CD4-positive, alpha-beta T cell (primary cell): ENCODE measurements around the gene FAM227B. TPM values are rescaled to one million over a fixed set of nuclear protein-coding genes. Genes with fewer than 3 reads are reported as not detected.

Source experiments
- ATAC-seq: fragments of 200-7000 bp; cut with Tn5 transposase; one replicate; pipeline ENCODE4 v1.10.0; 2022; ENCODE audit warnings: mild to moderate bottlenecking; ENCODE audit not compliant: poor library complexity
- CTCF ChIA-PET: fragments of 350-600 bp; sonication (Branson Sonifier 250); formaldehyde crosslinking; loops from one replicate; lab custom pipeline; 2021; ENCODE audit warnings: antibody characterized with exemption, inconsistent platforms; lab: Charles Lee
- POLR2A ChIA-PET: fragments of 350-600 bp; sonication (Branson Sonifier 250); formaldehyde crosslinking; loops from one replicate; lab custom pipeline; 2021; ENCODE audit warnings: antibody characterized with exemption, inconsistent platforms; lab: Charles Lee
- DNase-seq, 14 experiments: peaks; one replicate each; pipeline ENCODE4 v3.0.0-alpha.2; 2013 to 2020; ENCODE audit warnings: mixed read lengths in 2 of 14
- H3K27ac ChIP-seq, 2 donors: one replicate each; pipeline versions ENCODE4 v1.5.1 to v1.7.0; 2013; ENCODE audit warnings: low read length in 2 of 2, low read depth in 1 of 2, mild to moderate bottlenecking in 1 of 2
- H3K27me3 ChIP-seq, 2 experiments: 1 replicate in 1 of 2; 2 replicates in 1 of 2; pipeline versions ENCODE4 v1.6.1 to v1.7.0; 2013; ENCODE audit warnings: low read length in 2 of 2, control low read depth in 1 of 2, mild to moderate bottlenecking in 1 of 2, moderate library complexity in 1 of 2; ENCODE audit not compliant: insufficient read depth in 2 of 2, control insufficient read depth in 1 of 2
- H3K36me3 ChIP-seq: one replicate; pipeline ENCODE4 v1.6.1; 2013; ENCODE audit warnings: low read length, control low read depth; ENCODE audit not compliant: insufficient read depth
- H3K4me1 ChIP-seq: one replicate; pipeline ENCODE4 v1.6.1; 2013; ENCODE audit warnings: low read length, control low read depth; ENCODE audit not compliant: insufficient read depth
- H3K4me3 ChIP-seq: one replicate; pipeline ENCODE4 v1.5.1; 2013; ENCODE audit warnings: mild to moderate bottlenecking, low read length, moderate library complexity
- H3K9me3 ChIP-seq, 2 experiments: 1 replicate in 1 of 2; 2 replicates in 1 of 2; pipeline versions ENCODE4 v1.6.1 to v1.7.0; 2013; ENCODE audit warnings: low read length in 2 of 2, mild to moderate bottlenecking in 2 of 2, control low read depth in 1 of 2, moderate library complexity in 1 of 2; ENCODE audit not compliant: control insufficient read depth in 1 of 2, insufficient read depth in 1 of 2
- H3K27ac Mint-ChIP-seq: one replicate; pipeline ENCODE4 v1.8.0; 2020; ENCODE audit warnings: mixed read lengths
- H3K27me3 Mint-ChIP-seq: one replicate; pipeline ENCODE4 v1.8.0; 2021; ENCODE audit warnings: mixed read lengths
- H3K36me3 Mint-ChIP-seq: one replicate; pipeline ENCODE4 v1.8.0; 2021; ENCODE audit warnings: low read depth, mixed read lengths
- H3K4me1 Mint-ChIP-seq: one replicate; pipeline ENCODE4 v1.8.0; 2021; ENCODE audit warnings: low read depth, mixed read lengths
- H3K4me3 Mint-ChIP-seq: one replicate; pipeline ENCODE4 v1.8.0; 2020; ENCODE audit warnings: mild to moderate bottlenecking, mixed read lengths
- H3K9me3 Mint-ChIP-seq: one replicate; pipeline ENCODE4 v1.8.0; 2020; ENCODE audit warnings: mixed read lengths
- intact Hi-C, 2 experiments: fragments of 100-400 bp; cut with DNase I in 1 of 2; cut with micrococcal nuclease in 1 of 2; formaldehyde crosslinking; loops; one replicate each; pipeline versions ENCODE4 v1.15.1 to v1.9.0; 2023 to 2025; cut with DNase I, micrococcal nuclease
- total RNA-seq, 174 experiments: library from RNA in 2 of 174; stranded (reverse) in 2 of 174; gene quantifications; one replicate each; pipeline ENCODE4 v1.2.3 and lab custom pipeline; 2021 to 2026
- TF ChIP-seq, protein P1 (sequence below): fragments of 200-600 bp; IDR thresholded peaks from one replicate; pipeline ENCODE4 v1.8.0; 2022; ENCODE audit warnings: antibody characterized with exemption, mild to moderate bottlenecking

Gene FAM227B
- total RNA-seq, 2 experiments from 2014 or later, result 3.0 to 4.4 TPM

DNA sequence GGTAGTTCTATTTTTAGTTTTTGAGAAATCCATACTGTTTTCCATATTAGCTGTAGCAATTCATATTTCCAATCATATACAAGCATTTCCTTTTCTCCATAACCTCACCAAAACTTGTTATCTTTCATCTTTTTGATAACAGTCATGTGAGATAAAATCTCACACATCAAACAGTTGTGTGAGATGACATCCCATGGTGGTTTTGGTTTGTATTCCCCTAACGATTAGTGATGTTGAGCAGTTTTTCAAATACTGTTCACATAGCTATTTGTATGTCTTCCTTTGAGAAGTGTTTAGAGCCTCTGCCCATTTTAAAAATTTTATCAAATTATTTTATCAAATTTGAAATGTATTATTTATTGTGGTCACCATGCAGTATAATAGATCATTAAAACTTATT is 50.4 kb downstream of the FAM227B start:
- peaks cover 23% of the 10 kb centered on the region for H3K36me3 Mint-ChIP-seq
- no peaks in the 10 kb centered on the region for H3K27me3 Mint-ChIP-seq
- H3K27ac ChIP-seq, result no peak overlapping the region
- H3K27me3 ChIP-seq, result no peaks in the 10 kb centered on the region
- H3K4me1 ChIP-seq, result no peaks in the 10 kb centered on the region
- intact Hi-C loops, result no loop called here
- no peak overlapping the region for H3K4me3 ChIP-seq
- ChIA-PET CTCF (no interaction called here), POLR2A (no interaction called here)
- DNase-seq, result no peak
- H3K9me3 ChIP-seq, result peaks cover 1 to 21% of the 10 kb centered on the region in 2 experiments
- no peak for ATAC-seq
- H3K4me3 Mint-ChIP-seq, result no peak overlapping the region
- H3K36me3 ChIP-seq, result no peaks in the 10 kb centered on the region
- TF ChIP-seq, protein P1, sequence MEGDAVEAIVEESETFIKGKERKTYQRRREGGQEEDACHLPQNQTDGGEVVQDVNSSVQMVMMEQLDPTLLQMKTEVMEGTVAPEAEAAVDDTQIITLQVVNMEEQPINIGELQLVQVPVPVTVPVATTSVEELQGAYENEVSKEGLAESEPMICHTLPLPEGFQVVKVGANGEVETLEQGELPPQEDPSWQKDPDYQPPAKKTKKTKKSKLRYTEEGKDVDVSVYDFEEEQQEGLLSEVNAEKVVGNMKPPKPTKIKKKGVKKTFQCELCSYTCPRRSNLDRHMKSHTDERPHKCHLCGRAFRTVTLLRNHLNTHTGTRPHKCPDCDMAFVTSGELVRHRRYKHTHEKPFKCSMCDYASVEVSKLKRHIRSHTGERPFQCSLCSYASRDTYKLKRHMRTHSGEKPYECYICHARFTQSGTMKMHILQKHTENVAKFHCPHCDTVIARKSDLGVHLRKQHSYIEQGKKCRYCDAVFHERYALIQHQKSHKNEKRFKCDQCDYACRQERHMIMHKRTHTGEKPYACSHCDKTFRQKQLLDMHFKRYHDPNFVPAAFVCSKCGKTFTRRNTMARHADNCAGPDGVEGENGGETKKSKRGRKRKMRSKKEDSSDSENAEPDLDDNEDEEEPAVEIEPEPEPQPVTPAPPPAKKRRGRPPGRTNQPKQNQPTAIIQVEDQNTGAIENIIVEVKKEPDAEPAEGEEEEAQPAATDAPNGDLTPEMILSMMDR, result no peak
- H3K9me3 Mint-ChIP-seq, result peaks cover 19% of the 10 kb centered on the region
- H3K27ac Mint-ChIP-seq, result no peak overlapping the region
- H3K4me1 Mint-ChIP-seq, result no peaks in the 10 kb centered on the region

DNA sequence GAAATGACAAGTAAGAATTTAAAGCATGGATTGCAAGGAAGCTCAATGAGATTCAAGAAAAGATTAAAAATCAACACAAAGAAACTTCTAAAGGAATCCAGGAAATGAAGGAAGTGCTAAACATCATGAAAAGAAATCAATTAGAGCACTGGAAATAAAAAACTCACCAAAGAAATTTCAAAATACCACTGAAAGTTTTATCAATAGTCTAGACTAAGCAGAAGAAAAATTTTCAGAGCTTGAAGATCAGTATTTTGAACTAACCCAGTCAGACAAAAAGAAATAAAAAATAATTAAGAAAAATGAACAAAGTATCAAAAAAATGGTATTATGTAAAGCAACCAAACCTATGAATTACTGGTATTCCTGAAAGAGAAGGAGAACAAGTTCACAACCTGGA is 60.6 kb downstream of the FAM227B start:
- ChIA-PET POLR2A (interaction anchor here (0.7 kb wide), 1 partner anchor 457 kb away, joined by 4 read pairs; no protein-coding TSS in a partner anchor), CTCF (no interaction called here)
- Mint-ChIP-seq H3K36me3 (peaks cover 70% of the 10 kb centered on the region), H3K27me3 (no peaks in the 10 kb centered on the region), H3K9me3 (peaks cover 36% of the 10 kb centered on the region), H3K4me3 (no peak overlapping the region), H3K4me1 (no peaks in the 10 kb centered on the region), H3K27ac (no peak overlapping the region)
- no peaks in the 10 kb centered on the region for H3K27me3 ChIP-seq
- TF ChIP-seq, protein P1, result no peak
- H3K4me3 ChIP-seq, result no peak overlapping the region
- DNase-seq (no peak), ATAC-seq (no peak)
- intact Hi-C loops, result no loop called here
- H3K27ac ChIP-seq, result no peak overlapping the region
- no peaks in the 10 kb centered on the region for H3K4me1 ChIP-seq
- no peaks in the 10 kb centered on the region for H3K36me3 ChIP-seq
- peaks cover 32 to 57% of the 10 kb centered on the region in 2 experiments for H3K9me3 ChIP-seq

DNA sequence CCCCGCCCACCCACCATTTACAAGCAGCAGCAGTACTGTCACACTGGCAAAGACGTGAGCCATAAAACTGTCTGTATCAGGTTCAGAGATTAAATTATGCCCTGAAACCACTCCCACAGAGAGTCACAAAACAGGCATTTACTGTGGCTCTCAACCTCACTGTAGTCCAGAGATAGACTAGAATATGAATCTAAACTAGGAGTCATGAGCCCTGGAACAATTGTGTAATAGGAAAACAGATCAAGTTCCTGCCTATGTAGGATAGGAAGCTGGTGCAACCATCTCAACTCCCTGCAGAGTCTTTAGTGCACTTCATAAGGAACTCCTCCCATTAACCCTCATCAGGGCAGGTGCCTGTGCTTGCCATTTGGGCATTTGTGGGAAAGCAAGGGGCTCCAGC is 61.7 kb downstream of the FAM227B start:
- Histone ChIP-seq H3K27me3 (no peaks in the 10 kb centered on the region), H3K4me3 (no peak overlapping the region), H3K4me1 (no peaks in the 10 kb centered on the region), H3K9me3 (peaks cover 38 to 64% of the 10 kb centered on the region in 2 experiments), H3K27ac (no peak overlapping the region), H3K36me3 (no peaks in the 10 kb centered on the region)
- intact Hi-C loops, result no loop called here
- H3K36me3 Mint-ChIP-seq, result peaks cover 68% of the 10 kb centered on the region
- no peak overlapping the region for H3K27ac Mint-ChIP-seq
- TF ChIP-seq, protein P1, result no peak
- DNase-seq (no peak), ATAC-seq (no peak)
- H3K4me3 Mint-ChIP-seq, result no peak overlapping the region
- CTCF ChIA-PET, result no interaction called here
- no peaks in the 10 kb centered on the region for H3K27me3 Mint-ChIP-seq
- H3K9me3 Mint-ChIP-seq, result peaks cover 40% of the 10 kb centered on the region
- POLR2A ChIA-PET, result no interaction called here
- no peaks in the 10 kb centered on the region for H3K4me1 Mint-ChIP-seq
